NK-92 (cell line): ENCODE data around the gene NAT16.

Experiments used
- DNase-seq: peaks from one replicate; lab custom pipeline; 2025; ENCODE audit not compliant: unreplicated experiment; lab: John Stamatoyannopoulos, UW

Gene NAT16

DNA sequence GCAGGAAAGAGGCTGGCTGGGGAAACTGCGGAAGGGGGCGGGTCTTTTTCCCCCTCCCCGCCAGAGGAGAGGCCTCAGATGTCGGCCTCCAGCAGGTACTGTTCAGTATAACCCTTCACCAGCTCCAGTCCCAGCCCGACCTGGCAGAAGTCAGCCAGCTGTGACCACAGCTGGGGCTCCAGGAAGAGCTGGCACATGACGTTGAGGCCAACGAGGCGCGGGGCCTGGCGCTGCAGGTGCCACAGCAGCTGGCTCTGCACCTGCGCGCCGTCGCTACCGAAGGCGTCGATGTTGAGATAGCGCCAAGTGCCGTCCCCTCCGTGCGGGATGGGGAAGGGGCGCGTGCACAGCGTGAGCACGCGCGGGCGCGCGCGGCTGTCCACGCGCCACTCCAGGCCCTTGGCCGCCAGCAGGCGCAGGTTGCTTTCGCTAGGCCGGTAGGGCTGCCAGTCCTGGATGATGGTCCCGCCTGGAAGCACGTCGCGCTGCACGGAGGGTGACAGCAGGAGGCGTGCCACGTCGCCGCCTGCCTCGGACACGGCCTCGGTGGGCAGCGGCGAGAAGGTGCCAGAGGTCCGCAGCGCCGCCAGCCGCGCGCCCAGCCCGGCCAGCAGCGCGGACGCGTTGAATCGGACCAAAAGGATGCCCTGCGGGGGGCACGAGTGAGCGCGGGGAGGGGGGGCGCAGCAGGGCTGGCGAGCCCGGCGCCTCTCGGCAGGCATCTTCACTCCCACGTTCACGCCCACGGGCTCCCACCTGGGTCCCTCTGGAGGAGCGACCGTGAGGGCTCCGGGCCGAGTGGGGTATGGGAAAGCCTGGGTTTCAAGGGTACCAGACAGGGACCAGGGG, 7.9 kb downstream of the NAT16 start:
- DNase-seq, result no peak

DNA sequence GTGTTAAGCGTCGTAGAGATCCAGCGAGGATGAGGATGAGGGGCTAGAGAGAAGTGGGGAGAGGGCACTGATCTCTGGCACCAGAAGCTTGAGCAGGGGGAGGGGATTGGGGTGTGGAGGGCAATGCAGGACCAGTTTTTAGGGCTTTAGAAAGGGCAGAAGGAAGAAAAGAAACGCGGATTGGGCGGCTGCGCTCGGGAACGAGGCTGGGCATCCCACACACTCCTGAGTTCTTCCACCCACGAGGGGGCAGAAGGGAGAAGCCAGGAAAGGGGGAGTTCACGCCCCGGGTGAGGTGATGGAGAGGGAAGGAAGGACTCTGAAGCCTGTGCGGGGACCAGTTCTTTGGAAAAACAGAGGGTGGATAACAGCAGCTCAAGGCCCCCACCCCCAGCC, 8.7 kb downstream of the NAT16 start:
- DNase-seq, result no peak

DNA sequence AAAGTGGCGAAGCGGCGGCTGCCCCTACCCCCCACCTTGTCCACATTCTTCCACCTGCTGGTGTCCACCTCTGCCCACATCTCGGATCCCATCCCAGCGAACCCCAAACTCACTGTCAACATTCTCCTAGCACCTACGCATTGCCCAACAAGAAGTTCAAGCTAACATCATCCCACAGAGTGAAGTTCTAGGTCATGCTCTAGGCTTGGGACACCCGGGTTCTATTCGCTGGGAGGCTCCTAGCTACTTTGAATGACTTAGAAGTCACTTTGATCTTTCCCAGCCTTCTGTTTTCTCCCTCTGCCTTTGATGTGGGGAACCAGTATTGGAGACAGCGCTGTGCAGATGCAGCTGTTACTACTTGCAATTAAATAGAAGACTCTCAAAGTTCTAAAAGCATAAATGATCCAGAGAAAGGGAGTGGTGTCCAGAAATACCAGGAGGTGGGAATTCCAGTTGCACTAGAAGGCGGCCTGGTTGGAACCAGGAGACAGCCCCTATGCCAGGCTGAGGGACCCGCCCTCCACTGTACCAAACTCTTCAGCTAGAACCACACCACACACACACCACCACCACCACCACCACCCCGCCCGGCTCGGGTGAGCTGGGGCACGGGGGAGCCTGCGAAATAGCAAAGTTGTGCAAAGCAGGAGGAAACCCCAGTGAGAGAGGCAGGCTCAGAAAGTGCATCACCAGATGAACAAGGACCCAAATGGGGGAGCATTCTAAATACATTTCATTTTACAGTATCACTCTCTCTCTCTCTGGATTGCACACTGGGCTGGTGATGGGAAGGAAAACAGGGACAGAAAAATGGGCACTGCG, 9.3 kb downstream of the NAT16 start:
- DNase-seq, result no peak

DNA sequence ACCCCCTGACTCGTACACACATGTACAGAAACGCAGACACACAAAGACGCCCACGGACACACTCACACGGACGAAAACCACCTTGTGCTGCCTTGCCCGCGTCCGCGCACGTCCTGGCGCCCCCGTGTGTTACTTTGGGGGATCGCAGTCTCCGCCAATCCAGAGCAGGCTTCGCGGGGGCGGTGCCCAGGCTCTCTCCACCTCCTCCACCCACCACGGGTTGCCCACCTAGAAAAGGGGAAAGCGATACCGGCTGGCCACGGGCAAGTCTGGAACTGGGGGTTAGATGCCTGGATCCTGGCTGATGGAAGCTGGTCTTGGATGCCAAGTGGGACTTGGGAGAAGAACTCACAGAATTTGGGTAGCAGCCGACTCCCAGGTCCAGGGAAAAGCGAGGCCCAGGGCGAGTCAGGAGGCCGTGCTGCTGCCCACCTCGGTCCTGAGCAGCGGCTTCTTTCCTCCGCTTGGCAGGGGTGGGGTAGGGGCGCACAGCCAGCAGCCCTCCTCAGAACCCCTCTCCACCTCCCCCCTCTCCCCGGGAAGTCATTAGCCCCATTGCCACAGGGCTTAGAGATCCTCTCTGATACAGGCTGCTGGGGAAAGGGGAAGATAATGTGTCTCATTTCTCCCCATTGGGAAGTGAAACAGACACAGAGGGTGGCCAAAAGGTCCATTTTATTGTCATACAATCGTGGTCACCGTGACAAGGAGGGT, 10.1 kb downstream of the NAT16 start:
- DNase-seq, result no peak

DNA sequence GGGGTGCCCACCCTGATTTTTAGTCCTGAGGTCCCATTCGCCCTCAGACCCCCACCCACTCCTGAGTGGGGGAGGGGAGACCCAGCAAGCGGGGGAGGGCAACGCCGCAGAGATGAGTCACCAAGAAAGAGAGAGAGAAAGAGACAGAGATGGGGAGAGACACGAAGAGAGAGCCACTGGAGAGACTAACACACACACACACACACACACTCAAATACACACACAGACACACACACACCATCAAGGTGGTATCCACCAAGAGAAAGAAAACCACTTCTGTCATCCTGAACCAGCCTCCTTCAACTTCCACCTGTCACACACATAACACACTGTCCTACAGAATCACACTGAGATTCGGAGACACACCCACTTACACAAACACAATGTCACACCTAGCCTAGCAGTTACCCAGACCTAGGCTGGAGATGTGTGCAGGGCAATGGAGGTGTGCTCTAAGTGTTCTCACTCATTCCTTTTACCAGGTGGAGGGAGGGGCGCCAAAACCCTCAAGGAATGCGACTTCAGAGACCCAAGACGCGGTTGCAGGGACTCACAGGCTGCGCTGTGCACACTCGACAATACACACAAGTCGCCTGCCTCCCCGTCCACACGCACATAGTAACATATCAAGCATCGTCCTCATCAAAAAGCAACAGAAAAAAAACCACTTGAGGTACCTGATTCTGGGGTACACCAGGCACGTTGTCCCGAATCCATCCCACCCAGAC, 10.8 kb downstream of the NAT16 start:
- DNase-seq, result no peak

DNA sequence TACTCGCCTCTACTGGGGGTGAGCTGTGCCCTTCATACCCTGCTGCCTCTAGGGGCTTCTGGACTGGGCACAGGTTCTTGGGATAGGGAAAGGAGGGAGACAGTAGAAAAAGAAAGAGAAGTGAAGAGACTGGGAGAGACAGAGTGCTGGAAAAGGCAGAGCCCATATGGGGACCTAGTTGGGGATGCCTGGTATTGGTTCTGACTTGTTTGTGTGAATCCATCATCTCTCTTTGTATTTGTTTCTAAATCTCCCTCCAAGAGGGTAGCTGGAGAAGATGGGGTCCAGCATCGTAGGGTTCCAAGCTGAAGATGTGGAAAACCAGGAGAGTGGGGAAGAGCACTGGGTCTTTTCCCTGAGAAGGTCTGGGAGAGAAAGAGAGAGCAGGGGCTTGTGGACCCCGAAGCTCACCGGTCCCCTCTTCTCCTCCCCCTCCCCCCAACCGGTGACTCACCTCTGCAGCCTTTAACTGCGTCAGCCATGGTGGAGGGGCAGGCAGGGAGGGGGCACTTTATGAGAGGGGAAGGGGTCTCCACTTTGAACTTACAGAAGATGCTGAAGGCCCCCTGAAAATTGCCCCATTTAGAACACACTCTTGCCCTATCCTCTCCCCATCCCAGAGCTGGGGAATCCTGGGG, 11.6 kb downstream of the NAT16 start:
- no peak for DNase-seq

DNA sequence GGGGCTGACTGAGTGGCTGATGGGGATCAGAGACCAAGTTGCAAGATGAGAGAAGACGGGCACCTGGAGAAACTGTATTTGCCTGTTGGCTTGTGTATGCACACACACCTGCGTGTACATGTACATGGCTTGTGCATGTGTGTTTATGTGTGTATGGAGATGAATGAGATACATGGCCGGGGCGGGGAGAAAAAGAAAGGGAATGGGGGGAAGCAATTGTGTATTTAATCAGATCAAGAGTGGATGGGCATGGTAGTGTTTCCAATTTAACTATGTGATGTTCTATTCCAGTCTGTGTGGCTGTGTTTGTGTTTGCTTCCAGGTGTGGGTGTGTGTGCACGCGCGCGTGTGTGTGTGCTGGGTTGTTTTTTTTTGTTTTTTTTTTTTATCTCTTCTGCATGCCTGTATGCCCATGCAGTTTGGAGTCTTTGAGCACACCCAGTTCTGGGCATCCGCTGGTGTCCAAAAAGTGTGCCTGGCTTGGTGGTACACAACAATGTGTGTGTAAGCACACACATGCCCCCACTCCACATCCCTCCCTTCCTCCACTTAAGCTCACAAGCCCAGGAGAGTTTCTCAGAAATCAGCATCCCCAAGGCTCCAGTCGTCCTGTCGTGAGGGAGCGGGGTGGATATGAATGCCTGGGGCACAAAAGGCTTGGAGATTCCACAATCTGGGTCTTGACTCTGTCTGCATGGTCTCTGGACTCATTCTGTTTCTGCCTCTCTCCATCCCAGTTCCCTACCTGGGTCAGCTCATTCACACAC, 12.3 kb downstream of the NAT16 start:
- DNase-seq, result no peak

DNA sequence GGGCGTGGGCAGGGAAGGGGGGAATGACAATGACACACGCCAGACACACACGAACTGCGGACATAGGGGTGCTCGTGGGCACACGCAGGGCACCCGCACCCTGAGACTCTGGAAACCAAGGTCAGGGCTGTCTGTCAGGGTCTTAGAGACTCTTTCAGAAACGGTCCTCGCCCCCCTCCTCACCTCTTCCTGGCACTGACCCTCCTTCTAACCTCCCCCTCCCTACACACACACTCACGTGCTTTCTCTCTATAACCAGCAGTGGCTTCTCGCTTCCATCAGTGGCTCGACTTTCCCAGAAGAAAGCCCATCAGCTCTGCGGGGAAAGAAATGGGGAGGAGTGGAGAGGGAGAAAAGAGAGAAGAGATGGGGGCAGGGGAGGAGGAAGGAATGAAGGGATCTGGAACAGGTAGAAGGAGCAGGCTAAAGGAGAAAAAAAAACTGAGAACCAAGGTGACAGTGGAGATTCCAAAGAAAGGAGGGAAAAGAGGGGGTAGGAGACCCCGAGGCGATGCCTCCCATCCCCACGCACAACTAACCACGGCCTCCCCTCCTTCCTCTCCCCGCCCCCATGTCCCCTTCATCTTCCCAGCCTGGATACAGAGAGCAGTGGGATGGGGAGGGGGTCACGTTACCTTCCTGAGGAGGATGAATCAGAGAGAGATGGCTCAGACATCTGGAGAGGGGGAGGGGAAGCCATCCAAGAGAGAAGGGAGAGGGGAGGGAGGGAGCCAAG, 13.0 kb downstream of the NAT16 start:
- DNase-seq, result no peak

DNA sequence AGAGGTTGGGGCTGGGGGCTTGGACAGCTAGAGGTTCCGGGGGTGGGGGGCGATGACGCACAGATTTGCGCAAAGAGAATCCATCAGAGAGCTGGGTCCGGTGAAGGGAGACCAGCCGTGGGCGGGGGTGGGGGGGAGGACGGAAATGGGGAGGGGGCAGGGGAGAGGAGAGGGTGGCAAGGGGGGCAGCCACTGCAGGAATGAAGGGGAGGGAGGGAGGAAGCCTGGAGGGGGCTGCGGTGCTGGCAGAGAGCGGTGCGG, 13.5 kb downstream of the NAT16 start:
- no peak for DNase-seq

DNA sequence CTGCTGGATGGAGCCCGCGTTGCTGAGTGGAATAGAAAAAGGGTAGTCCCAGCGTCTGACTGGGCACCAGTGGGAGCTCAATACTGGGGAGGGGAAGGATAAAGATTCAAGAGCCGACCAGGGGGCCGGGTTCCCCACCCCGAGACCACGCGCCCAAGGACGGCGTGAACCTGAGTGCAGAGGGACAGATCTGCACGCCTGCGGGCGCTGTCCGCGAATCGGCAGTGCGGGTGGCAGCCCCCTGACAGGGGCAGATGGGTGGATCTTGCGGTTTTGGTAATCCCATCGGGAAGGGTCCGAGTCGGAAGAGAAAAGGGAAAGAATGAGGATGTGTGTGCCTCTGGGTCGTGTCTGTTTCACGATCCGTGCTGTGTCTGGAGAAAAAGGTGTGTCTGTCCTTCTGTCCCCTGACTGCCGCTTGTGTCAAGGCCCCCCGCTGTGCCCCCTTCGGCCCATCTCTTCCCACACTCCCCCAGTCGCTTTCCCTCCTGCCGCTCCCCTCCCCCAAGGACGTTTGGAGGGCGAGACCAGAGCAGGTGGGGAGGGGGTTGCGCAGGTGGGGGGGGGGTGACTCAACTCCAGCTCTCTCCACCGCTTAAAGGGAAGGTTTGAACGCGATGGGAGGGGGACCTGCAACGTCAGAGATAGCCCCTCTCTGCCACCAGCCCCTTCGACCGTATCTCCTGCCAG, 14.0 kb downstream of the NAT16 start:
- no peak for DNase-seq

DNA sequence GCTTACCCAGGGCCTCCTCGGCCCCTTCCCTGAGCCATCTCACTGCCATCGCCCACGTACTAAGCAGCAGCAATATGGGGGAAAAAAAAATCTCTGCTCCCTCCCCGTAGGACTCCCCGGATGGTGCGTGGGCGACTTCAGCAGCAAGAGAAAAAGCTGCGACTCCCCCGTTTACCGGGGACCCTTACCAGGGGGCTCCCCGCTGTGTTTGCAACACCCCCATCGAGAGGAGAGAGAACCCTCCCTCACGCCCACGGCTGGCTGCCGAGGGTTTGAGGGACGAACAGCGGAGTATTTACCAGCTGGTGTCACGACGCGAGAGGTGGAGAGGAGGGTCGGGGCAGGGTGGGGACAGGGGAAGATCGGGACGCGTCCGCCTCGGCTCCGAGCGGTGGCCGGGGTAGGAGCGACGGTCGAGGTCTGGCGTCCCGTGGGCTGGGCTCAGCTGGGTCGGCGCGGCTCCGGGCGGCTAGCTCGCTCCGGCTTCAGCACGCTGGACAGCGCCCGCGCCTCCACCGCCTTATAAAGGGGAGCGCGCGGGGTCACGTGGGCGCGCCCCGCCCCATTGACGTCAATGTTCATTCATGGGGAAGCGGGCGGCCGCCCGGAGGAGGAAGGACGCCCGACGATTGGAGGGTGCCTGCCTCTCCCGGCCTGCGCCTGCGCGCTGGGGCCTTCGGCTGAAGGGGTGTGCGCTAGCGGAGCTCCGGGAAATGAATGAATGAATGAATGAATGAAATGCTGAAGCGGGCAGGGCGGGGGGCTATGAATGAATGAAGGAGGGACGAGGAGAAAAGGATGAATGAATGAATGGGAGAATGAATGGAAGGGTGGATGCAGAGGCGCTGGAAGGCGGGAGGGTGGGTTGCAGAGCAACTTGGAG, 14.8 kb downstream of the NAT16 start, which contains the start of gene VGF:
Gene VGF (minus strand): TSS at position 495 of the 883 bp plus-strand sequence. CDS start 726 bp downstream, outside the sequence.
- DNase-seq, result peak; percentile 17

DNA sequence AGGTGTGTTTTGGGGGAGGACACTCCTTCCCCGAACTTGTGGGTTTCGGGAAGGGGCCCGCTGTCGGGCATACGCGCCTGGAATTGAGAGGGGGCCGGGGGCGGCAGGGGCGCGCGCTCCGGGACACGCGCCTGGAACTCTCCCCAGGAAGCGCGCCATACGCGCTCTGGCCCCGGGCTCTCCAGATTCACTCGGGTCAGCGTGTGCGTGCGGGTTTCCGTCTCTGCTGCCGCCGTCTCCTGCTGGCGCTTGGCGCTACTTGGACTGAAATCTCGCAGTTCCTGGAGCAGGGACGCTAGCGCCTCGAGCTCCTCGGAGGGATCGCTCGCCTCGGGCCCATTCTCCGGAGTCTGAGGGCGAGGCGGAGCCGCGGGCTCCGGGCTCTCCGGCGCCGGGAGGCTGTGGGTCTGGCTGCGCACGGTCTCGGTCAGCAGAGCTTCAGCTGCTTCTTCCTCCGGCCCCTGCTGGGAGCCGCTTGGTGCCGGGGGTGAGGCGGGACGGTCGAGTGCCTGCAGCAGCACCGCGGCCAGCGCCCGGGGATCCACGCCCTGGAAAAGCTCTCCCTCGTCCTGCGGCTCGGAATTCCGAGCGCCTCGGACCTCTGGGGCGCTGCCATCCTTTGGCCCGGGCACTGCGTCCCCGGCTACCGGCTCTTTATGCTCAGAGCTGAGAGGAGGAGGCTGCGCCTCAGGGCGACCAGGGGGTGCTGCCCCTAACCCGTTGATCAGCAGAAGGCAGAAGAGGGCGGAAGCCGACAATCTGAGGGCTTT, 15.8 kb downstream of the NAT16 start:
- DNase-seq, result no peak

DNA sequence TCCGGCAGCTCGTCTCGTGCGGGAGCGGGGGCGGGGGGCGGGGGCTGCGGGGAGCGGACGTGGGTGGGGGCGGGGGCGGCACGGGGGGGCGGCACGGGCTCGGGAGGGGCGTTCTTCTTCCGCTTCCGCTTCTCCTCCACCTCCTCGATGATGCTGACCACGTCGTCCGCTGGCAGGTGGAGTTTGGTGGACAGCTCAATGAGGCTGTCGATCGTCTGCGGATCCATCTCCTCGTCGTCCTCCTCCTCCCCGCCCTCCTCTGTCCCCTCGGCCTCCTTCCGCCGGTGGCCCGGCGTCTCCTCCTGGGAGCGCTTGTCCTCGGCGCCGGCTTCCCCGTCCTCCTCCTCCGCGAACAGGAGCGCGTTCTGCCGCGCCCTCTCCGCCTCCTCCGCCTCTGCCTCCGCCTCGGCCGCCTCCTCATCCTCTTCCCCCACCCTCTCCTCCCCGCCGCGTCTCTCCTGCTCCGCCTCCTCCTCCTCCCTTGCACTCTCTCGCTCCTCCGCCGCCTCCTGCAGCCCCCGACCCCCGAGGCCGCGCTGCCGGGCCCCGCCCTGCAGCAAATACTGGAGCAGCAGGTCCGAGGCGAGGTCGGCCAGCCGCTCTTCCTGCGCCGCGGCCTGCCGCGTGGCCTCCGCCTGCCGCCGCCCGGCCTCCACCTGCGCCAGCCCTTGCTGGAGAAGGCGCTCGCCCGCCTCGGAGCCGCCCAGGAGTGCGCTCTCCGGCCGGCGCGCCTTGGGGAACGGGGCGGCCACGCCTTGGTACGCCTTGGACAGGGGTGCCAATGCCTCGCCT, 16.6 kb downstream of the NAT16 start:
- DNase-seq, result no peak

DNA sequence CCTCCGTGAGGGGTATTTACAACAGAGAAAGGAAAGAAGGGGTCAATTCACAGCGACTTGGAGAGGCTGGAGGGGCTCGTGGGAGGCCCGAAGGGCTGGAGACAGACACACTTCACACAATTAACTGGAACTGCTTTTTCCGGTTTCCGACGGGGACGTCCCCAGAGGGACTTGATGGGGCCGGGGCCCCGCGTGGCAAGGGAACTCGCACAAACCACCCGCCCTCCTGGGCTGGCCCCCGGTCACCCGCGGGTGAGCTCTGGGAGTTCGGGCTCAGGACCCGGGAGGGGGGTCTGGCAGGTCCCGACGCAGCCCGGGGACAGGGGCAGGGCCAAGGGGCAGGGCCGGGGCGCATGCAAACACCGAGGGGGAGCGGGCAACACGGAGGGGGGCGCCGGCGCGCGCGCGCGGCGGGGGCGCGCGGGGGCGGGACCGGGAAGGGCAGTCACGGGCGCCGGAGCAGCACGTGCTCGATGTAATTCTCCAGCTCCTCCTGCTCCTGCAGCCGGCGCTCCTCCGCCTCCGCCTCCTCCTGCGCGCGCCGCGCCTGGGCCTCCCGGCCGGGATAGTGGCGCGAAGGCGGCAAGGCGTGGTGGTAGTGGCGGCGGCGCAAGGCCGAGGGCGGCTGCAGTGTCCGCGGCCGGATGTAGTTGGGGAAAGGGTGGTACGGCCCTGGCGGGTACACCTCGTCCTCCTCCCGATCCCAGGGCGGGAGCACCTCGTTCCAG, 17.4 kb downstream of the NAT16 start:
- no peak for DNase-seq

DNA sequence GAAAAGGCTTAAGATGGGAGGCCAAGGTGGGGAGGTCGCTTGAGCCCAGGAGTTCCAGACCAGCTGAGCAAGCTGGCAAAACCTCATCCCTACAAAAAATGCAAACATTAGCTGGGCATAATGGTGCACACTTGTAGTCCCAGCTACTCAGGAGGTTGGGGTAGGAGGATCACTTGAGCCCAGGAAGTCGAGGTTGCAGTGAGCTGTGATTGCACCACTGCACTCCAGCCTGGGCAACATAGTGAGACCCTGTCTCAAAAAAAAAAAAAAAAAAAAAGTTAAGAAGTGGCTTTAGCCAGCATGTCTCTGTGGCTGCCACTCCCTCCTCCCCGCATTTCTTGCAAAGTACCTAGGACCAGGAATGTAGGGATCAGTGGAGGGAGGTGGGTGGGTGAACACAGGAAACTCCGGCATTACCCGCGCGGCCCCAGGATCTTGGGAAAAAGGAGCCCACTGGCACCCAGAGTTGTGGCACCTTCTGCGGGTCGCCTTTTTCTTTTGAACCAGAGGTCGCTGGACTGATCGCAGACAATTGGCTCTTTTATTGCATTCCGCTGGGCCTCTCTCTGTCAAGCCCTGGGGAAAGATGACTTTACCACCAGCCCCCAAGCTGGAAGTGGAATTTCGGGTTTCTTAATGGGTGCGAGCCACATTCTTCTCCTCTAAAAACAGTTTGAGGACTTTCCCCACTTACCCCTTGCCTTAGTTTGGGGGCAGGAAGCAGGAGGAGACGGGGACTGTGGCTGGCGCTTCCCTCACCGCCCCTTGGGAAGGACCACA, 18.2 kb downstream of the NAT16 start:
- DNase-seq, result no peak
